HG02870 (cell line): ENCODE results near the gene HNRNPDL.
"Not testable (repeated sequence)": the region's sequence is repeated elsewhere in the genome, so short reads cannot be mapped to it uniquely, and the experiment has no call there.

ENCODE experiments used
- ATAC-seq: cut with Tn5 transposase; IDR thresholded peaks from one replicate; pipeline ENCODE4 v1.9.1; 2021; ENCODE audit warnings: mild to moderate bottlenecking, moderate library complexity; ENCODE audit not compliant: unreplicated experiment

HNRNPDL gene

DNA sequence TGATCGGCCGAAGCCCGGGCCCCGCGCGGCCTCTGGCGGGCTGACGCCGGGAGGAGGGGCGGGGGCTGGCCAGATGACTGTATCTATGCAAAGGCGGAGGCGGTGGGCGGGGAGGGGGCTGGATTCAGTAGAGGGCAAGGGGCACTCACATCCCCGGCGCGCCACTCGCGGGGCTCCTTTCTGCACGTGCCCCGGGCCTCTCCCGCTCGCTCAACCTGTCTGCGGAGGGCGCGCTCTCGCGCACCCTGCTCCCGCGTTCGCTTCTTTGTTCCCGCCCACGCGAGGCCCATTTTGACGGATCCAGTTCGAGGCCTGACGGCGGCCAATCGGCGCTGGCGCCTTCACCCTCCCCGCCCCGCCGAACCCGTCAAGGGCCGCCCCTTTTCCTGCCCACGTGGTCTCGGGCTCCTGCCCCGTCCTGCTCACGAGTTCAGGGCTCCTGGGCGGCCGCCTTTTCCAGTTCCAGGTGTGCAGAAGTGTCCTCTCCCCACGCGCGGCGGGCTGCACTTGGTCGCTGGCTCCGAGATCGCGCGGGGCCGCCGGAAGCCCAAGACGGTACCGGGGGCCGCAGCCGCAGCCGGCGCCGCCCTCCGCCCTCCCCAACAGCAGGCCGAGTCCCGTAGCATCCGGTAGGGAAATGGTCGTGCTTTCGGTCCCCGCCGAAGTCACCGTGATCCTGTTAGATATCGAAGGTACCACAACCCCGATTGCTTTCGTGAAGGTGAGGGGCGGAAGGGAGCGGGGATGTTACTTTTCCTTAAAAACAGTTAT, at the start of gene HNRNPDL, which contains the start of gene ENOPH1:
Gene HNRNPDL, minus strand, starts transcription at position 270 of the 771 bp plus-strand sequence. CDS start 772 bp downstream, outside the sequence.
Gene ENOPH1, plus strand, starts transcription at position 398 of the 771 bp plus-strand sequence. Its CDS starts 240 bp downstream, at position 638.
- peak; percentile 75 for ATAC-seq

DNA sequence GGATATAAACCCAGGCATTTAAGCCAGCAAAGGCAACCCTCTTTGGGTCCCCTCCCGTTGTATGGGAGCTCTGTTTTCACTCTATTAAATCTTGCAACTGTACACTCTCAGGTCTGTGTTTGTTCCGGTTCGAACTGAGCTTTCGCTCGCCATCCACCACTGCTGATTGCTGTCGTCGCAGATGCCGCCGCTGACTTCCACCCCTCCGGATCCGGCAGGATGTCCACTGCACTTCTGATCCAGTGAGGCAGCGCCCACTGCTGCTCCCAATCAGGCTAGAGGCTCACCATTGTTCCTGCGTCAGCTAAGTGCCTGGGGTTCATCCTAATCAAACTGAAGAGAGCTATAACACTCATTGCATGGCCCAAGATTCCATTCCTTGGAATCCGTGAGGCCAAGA, 49.3 kb upstream of the HNRNPDL start:
- ATAC-seq = no peak

DNA sequence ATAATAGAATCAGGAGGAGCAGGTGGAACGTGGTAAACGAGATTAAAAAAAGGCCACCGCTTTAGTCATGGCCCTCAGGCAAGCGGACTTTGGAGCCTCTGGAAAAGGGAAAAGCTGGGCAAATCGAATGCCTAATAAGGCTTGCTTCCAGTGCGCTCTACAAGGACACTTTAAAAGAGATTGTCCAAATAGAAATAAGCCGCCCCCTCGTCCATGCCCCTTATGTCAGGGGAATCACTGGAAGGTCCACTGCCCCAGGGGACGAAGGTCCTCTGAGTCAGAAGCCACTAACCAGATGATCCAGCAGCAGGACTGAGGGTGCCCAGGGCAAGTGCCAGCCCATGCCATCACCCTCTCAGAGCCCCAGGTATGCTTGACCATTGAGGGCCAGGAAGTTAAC, 47.2 kb upstream of the HNRNPDL start:
- ATAC-seq = not testable (repeated sequence)

DNA sequence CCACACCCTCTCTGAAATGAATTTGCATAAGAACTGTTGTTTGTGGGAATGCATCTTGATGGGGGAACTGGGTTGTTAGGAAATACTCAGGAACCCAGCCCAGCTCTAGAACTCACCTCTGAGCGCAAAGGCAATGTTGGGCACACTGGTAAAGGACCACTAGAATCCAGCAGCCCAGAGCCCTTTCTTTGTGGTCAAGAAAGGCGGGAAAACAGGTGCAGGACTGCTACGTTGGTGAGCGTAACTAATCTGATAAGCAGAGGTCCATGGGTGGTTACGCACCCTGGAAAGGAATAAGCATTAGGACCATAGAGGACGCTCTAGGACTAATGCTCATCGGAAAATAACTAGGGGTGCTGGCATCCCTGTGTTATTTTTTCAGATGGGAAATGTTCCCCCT, 45.7 kb upstream of the HNRNPDL start:
- not testable (repeated sequence) for ATAC-seq

DNA sequence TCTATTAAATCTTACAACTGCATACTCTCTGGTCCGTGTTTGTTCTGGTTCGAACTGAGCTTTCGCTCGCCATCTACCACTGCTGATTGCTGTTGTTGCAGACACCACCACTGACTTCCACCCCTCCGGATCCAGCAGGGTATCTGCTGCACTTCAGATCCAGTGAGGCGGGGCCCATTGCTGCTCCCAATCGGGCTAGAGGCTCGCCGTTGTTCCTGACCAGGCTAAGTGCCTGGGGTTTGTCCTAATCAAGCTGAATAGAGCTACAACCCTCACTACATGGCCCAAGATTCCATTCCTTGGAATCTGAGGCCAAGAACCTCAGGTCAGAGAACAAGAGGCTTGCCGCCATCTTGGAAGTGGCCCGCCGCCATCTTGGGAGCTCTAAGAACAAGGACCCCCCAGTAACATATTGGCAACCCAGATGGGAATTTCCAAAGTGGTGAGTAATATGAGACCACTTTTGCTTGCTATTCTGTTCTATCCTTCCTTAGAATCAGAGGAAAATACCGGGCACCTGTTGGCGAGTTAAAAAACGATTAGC, 43.4 kb upstream of the HNRNPDL start:
- ATAC-seq = no peak

DNA sequence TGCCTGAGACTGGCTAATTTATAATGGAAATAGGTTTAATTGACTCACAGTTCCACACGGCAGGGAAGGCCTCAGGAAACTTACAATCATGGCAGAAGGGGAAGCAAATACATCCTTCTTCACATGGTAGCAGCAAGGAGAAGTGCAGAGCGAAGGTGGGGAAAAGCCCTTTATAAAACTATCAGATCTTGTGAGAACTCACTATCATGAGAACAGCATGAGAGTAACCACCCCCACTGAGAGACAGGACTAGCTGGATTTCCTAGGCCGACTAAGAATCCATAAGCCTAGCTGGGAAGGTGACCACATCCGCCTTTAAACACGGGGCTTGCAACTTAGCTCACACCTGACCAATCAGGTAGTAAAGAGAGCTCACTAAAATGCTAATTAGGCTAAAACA, 42.8 kb upstream of the HNRNPDL start:
- not testable (repeated sequence) for ATAC-seq

DNA sequence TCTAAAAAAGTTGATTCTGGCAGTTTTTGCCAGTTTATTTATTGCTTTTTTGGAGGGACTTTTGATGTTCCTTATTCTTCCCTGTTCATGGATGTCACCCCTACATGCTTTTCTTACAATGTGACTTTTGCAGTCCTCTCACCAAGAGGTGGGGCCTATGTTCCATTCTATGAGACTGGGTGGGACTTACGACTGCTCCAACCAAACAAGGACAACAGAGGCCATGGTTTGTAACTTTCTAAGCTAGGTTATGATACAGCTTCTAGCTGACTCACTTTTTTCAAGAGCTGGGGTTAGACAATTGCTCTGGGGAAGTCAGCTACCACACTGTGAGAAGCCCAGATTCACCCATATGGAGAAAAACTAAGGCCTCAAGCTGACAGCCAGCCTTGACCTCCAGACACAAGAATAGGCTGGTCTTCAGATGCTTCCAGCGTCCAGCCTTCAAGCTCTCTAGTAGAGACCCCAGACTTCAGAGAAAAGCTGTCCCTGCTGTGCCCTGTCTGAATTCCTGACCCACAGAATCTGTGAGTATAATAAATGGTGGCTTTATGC, 39.6 kb upstream of the HNRNPDL start:
- ATAC-seq = no peak

DNA sequence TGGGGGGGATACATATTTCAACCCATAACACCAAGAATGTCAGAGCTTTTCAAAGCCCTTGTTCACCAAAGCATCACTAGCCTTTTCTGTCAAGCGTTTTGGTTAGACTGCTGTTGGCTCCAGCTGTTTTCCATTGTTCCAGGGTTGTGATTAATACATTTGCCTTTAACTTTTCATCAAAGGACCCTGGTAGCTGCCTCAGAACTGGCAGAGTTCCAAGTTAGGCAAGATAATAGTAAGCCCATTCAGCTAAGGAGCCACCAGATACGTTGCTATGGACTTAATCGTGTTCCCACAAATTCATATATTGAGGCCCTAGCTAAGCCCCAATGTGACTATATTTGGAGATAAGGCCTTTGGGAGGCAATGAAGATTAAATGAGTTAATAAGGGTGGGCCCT, 37.2 kb upstream of the HNRNPDL start:
- no peak for ATAC-seq

DNA sequence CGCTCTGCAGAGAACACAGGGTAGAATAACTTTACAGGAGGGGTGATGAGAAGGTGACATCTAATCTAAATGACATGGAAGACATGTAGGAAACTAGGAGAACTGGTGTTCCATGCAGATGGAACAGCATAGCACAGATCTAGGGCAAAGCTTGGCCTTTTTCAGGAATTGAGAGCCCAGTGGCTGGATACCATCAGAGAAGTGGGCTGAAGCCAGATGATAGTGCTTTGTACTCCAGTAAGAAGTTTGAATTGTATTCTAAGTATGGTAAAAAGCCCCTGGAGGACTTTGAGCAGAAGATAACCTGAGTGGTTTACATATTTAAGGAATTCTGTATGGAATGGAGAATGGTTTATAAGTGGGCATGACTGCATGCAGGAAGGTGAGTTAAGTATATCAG, 33.0 kb upstream of the HNRNPDL start:
- no peak for ATAC-seq

DNA sequence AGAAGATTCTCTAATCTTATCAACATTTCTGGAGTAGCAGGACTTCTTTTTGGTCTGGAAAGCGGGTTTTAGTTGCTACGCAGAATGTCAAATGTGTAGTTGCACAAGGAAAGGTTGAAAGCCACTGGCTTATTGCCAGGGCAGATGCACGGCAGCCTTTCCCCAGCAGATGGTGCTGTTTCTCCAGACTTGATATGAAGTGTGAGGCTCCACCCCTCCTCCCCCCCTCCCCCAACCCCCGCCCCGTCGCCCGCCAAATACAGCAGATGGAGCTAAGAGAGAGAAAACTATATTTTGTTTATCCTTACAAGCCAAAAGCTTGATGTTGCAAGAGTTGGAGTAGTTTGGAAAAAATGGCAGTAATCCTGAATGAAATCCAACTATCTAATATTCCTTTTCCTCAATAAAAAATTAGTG, 32.2 kb upstream of the HNRNPDL start:
- peak; percentile 73 for ATAC-seq

DNA sequence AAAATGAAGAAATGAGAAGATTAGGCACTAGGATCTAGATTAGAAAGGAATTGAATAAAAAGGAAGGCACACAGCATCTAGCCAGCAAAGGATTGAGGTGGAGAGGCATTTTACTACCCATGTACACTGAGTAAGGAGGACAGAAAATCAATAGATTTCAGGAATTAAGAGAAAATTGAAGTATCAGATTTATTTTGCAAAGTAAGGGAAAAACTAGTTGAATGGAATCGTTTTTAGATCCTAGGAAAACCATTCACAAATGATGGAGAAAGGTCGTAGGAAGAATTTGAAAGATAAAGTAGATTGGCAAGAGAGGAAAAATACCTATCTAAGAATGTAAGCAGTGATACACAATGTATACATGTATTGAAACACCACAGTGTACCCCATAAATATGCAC, 31.4 kb upstream of the HNRNPDL start:
- no peak for ATAC-seq

DNA sequence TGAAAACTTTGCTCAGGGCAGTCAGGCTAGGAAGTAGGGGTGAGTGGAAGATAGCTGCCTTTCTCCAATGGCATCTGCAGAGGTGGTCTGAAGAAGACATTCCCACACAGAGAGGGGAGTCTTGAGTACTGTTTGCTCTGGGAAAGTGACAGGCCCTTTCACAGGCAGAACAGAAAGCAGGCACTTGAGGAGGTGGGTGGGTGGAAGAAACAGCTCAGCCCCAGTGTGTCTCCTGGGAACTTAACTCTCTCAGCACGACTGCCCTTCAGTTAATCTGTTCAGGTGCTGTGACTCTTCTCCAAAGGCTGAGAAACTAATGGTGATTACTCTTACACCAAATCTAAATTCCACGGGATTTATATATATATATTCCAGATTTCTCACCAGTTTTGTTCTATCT, 28.5 kb upstream of the HNRNPDL start:
- ATAC-seq = no peak

DNA sequence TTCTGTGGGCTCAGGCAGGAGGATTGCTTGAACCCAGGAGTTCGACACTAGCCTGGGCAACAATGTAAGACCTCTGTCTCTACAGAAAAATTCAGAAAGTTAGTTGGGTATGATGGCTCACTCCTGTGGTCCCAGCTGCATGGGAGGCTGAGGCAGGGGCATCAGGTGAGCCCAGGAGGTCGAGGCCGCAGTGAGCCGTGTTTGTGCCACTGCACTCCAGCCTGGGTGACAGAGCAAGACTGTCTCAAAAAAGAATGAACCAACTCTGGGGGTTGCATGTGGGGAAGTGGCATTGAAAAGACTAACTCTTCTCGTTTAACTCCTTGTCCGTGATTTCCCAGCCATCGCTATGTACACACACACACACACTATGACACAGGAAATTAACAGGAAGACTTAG, 27.0 kb upstream of the HNRNPDL start:
- ATAC-seq = no peak

DNA sequence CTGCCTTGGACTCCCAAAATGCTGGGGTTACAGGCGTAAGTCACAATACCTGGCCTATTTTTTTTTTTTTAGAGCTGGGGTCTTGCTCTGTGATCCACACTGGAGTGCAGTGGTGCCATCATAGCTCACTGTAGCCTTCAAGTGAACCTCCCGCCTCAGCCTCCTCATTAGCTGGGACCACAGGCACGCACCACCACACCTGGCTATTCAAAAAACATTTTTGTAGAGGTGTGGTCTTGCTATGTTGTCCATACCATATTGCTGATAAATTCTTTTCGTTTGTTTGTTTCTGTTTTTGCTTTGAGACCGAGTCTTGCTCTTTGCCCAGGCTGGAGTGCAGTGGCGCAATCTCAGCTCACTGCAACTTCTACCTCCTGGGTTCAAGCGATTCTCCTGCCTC, 21.8 kb upstream of the HNRNPDL start:
- no peak for ATAC-seq

DNA sequence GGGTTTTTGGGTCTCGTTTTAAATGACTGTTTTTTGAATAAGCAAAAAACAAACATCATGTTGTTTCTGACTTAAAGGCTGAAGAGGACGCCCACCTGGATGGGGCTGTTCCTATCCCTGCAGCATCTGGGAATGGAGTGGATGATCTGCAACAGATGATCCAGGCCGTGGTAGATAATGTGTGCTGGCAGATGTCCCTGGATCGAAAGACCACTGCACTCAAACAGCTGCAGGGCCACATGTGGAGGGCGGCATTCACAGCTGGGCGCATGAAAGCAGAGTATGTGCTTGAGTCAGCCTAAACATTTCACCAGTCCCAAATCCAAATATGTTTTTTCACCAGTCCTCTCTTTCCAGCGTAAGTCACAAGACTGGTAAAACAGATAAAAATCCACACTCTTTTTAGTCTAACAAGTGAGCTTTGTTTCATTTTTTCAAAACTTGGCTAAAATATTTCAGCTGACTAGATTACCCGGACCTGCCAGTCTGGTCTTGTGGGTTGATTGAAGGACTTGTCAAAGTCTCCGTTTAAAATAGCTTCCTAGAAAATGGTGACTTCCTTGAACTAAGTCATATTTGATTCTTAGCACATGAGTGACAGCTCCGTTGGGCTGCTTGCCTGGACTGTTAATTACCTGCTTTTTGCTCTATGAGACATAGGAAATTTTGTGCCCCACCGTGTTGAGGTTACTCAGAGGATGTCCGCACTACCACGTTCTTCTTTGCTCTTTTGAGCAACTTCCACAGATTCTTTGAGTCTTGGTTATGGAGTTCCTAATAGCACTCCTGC, 20.9 kb upstream of the HNRNPDL start:
- no peak for ATAC-seq

DNA sequence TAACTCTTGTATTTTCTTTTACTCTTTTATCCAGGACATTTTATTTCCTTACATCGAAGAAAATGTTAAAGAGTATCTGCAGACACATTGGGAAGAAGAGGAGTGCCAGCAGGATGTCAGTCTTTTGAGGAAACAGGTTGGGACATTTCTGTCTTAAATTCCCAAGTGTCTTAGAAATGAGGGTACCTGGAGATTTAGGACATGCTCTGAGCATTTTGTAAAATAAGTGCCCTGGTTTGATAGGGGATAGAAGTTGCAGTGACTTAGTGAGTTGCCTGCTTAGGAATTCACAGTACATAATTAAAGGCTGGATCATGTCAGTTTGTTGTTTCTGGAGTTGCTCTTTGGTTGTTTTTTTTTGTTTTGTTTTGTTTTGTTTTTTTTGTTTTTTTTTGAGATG, 17.6 kb upstream of the HNRNPDL start:
- no peak for ATAC-seq

DNA sequence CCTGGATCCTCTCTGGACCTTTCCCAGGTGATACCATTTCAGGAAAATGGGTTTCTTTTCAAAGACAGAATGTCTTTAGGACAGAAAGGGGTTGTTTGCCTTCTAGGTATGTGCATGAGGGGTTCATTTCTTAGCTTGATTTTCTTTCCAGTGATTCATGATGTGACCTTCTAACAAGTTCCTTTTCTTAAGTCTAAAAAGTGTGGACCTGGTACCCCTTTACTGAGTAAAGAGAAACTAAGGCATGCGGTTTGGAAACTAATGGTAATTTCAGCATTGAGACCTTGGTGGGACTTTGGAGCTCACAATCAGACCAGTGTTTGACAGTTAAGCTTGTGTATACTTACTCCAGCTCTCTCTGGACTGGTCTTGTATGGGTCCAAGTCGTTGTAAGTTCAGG, 8.8 kb upstream of the HNRNPDL start:
- no peak for ATAC-seq

DNA sequence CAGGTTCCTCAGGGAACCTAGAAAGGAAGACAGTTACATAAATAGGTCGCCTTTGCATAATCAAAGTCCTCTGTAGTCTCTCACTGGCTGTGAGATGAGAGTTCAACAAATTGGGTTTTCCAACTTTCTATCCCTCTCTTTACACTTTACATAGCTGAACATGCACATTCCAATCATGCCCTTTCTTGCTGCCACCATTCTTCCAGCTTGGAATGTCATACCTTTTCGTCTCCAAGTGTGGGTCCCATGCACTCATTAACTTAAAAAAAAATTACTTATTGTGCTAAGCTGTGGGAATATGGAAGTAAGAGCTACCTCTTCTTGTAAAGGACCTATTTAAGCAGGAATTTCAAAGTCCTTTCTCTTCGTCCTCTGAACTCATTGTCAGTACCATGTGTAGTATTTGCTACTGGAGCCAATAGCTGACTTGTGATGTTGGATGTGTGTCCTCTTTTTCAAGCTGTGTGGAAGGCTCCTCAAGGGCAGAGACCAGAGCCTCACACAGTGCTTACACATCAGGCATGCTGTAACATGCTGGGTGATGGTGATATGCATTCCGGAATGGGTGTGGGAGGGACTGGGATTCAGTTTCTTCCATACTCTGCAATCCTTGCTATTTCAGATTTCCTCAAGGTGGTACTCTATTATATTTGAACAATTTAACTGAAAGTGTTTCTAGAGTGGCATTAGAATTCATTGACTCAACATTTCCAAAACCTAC, 7.2 kb upstream of the HNRNPDL start:
- ATAC-seq = no peak

DNA sequence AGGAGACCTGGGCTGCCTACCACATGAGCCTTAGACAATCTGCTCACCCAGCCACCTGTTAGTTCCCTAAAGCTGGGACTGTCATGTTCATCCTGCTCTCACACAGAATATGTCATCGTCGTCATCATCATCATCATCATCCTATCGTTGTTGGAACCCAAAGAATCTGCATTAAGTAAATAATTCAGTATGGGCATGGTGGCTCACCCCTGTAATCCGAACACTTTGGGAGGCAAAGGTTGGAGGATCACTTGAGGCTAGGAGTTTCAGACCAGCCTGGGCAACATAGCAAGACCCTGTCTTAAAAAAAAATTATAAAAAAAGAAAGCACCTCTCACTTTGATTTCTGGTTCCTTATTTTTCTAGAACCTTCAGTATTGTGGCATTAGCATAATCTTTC, 6.5 kb upstream of the HNRNPDL start:
- ATAC-seq = no peak

DNA sequence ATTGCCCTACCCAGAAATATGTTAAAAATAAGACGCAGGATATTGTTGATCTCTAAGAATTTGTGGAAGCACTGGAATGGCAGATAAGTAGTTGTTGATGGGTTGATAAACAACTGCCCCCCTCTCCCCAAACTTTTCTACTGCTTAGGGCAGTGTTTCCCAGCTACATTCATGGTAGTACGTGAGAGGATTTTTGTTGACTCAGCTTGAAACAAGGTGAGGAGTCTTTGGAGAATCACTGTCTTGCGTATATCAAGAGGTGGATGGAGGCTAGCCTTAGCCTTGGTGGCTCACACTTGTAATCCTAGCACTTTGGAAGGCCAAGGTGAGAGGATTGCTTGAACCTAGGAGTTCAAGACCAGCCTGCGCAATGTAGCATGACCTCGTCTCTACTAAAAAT, 5.9 kb upstream of the HNRNPDL start:
- ATAC-seq = no peak

DNA sequence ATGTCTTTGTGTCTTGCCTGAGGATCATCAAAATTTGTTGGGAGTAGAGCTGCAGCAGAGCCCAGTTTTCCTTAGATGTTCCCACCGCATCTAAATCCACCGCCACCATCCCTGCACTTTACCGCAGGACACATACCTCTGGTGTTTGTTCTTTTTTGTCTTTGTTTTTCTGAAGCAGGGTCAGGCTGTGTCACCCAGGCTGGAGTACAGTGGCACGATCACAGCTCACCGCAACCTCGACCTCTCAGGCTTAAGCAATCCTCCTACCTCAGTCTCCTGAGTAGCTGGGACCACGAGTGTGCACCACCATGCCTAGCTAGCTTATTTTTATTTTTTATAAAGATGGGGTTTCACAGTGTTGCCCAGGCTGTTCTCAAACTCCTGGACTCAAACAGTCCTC, 4.7 kb upstream of the HNRNPDL start:
- ATAC-seq = no peak
